ENCODE results near the gene FKBP8.

DNA sequence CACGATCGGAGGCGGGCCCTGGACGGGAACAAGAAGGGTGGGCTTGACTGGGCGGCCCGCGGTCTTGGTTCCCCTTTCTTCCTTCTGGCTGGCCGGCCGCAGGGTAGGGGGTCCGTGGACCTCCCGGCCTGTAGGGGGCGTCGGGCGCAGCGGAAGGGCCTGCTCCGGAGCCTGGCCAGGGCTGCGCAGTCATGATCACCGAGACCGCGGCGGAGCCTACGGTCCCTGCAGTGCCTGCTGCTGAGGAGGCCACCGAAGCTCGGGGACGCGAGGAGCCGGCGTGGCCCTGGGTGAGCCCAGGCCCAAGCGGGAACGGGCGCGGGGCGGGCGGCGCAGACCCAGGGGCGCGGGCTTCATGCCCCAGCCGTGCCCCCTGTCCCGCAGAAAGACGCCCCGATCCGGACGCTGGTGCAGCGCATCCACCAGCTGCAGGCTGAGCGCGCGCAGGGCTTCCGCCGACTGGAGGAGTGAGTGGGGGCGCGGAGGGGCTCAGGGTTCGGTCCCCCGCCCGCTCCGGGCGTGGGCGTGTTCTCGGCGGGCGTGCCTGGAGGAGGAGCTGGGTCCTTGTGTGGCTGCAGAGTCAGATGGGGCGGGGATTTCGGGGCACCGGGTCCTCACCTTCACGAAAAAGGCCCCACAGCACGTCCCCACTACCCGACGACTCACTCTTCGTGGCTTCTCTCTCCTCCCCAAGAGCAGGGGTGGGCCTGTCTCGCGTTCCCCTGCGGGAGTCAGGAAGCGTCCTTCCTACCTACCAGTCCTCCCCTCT is 45.4 kb upstream of the FKBP8 start, which contains the start of gene REX1BD:
- TF ChIP-seq, protein P1, sequence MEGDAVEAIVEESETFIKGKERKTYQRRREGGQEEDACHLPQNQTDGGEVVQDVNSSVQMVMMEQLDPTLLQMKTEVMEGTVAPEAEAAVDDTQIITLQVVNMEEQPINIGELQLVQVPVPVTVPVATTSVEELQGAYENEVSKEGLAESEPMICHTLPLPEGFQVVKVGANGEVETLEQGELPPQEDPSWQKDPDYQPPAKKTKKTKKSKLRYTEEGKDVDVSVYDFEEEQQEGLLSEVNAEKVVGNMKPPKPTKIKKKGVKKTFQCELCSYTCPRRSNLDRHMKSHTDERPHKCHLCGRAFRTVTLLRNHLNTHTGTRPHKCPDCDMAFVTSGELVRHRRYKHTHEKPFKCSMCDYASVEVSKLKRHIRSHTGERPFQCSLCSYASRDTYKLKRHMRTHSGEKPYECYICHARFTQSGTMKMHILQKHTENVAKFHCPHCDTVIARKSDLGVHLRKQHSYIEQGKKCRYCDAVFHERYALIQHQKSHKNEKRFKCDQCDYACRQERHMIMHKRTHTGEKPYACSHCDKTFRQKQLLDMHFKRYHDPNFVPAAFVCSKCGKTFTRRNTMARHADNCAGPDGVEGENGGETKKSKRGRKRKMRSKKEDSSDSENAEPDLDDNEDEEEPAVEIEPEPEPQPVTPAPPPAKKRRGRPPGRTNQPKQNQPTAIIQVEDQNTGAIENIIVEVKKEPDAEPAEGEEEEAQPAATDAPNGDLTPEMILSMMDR (IDR thresholded peaks at IDR 0.05): peak; percentile 77 to 92 (median 86)
- TF ChIP-seq POLR2A (IDR thresholded peaks at IDR 0.05): peak; percentile 19 to 47
